HFFc6 (cell line): ENCODE results near the gene ZNF789. TPM values are rescaled to one million over a fixed set of nuclear protein-coding genes. Genes with fewer than 3 reads are reported as not detected.

Experiments
- DNase-seq: peaks from one replicate; pipeline ENCODE4 v3.0.0-alpha.2; 2018
- H3K27ac Mint-ChIP-seq: 2 replicates; pipeline ENCODE4 v1.8.0; 2020; ENCODE audit warnings: mild to moderate bottlenecking, mixed read lengths
- H3K27me3 Mint-ChIP-seq: 2 replicates; pipeline ENCODE4 v1.8.0; 2021; ENCODE audit warnings: mild to moderate bottlenecking, moderate library complexity, mixed read lengths; ENCODE audit not compliant: insufficient read depth
- H3K36me3 Mint-ChIP-seq: 2 replicates; pipeline ENCODE4 v1.8.0; 2021; ENCODE audit warnings: low read depth, mixed read lengths
- H3K4me1 Mint-ChIP-seq: 2 replicates; pipeline ENCODE4 v1.8.0; 2020; ENCODE audit warnings: low read depth, mixed read lengths
- H3K4me3 Mint-ChIP-seq: 2 replicates; pipeline ENCODE4 v1.8.0; 2020; ENCODE audit warnings: mild to moderate bottlenecking, moderate library complexity, mixed read lengths
- H3K9me3 Mint-ChIP-seq: 2 replicates; pipeline ENCODE4 v1.8.0; 2020; ENCODE audit warnings: mild to moderate bottlenecking, mixed read lengths
- total RNA-seq, 6 experiments: library from RNA; stranded (reverse); fragmentation: NEBNext Ultra II Directional; extraction: Animal tissue kit (Norgen Biotek cat#: 25700); gene quantifications; 2 replicates in 1 of 6; 3 replicates in 5 of 6; pipeline ENCODE4 v1.2.3, GENCODE V29; 2021
- TF ChIP-seq, protein P1 (sequence below): fragments of 200-600 bp; sonication (generic); IDR thresholded peaks from 2 replicates; pipeline ENCODE4 v1.5.0; 2021; ENCODE audit warnings: antibody characterized with exemption, mild to moderate bottlenecking

The ZNF789 gene
- total RNA-seq, 6 experiments from 2014 or later: 5.2 to 6.4 (median 5.6) TPM

DNA sequence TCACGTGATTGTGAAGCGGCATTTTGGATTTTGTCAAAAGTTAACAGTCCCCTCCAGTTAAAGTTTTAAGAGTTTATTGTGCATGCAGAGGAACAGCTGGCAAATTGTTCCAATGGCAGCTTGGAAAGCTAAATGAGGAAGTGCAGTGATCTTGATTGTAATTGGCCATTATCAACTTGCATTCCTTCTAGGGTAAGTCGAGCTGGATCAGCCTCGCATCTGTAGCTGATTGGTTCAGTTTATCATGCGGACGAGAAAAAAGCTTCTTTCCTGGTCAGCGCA lies 566 bp downstream of the ZNF789 start:
- peak; percentile 70 for DNase-seq
- H3K36me3 Mint-ChIP-seq: peaks cover 12% of the 10 kb centered on the region
- H3K27ac Mint-ChIP-seq: peak overlapping the region; percentile 89
- peaks cover 10% of the 10 kb centered on the region for H3K27me3 Mint-ChIP-seq
- H3K4me1 Mint-ChIP-seq: peaks cover 26% of the 10 kb centered on the region
- H3K9me3 Mint-ChIP-seq: no peaks in the 10 kb centered on the region
- TF ChIP-seq, protein P1, sequence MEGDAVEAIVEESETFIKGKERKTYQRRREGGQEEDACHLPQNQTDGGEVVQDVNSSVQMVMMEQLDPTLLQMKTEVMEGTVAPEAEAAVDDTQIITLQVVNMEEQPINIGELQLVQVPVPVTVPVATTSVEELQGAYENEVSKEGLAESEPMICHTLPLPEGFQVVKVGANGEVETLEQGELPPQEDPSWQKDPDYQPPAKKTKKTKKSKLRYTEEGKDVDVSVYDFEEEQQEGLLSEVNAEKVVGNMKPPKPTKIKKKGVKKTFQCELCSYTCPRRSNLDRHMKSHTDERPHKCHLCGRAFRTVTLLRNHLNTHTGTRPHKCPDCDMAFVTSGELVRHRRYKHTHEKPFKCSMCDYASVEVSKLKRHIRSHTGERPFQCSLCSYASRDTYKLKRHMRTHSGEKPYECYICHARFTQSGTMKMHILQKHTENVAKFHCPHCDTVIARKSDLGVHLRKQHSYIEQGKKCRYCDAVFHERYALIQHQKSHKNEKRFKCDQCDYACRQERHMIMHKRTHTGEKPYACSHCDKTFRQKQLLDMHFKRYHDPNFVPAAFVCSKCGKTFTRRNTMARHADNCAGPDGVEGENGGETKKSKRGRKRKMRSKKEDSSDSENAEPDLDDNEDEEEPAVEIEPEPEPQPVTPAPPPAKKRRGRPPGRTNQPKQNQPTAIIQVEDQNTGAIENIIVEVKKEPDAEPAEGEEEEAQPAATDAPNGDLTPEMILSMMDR: no peak
- peak overlapping the region; percentile 94 for H3K4me3 Mint-ChIP-seq

DNA sequence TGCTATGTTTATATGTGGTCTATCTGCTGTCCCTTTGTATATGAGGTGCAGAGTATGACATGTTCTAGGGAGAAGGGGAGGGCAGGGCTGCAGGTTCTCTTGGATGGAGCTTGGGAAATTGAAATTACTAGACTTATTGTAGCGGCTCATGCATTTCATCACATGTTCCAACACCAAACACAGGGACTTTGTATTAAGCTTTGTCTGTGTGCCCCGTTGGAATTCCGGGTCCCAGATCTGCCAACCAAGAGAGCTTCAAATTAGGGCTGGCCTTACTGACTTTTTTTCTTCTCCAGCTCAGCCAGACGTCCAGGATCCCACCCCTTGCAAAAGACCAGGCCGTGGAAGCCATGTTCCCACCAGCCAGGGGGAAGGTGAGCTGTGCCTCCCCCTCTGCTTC lies 3.4 kb downstream of the ZNF789 start:
- TF ChIP-seq, protein P1: no peak
- Mint-ChIP-seq H3K27me3 (no peaks in the 10 kb centered on the region; the same call in 1 of the 2 replicates), H3K27ac (no peak overlapping the region), H3K4me1 (peaks cover 29% of the 10 kb centered on the region), H3K4me3 (no peak overlapping the region), H3K9me3 (no peaks in the 10 kb centered on the region), H3K36me3 (peaks cover 12% of the 10 kb centered on the region)
- no peak for DNase-seq

DNA sequence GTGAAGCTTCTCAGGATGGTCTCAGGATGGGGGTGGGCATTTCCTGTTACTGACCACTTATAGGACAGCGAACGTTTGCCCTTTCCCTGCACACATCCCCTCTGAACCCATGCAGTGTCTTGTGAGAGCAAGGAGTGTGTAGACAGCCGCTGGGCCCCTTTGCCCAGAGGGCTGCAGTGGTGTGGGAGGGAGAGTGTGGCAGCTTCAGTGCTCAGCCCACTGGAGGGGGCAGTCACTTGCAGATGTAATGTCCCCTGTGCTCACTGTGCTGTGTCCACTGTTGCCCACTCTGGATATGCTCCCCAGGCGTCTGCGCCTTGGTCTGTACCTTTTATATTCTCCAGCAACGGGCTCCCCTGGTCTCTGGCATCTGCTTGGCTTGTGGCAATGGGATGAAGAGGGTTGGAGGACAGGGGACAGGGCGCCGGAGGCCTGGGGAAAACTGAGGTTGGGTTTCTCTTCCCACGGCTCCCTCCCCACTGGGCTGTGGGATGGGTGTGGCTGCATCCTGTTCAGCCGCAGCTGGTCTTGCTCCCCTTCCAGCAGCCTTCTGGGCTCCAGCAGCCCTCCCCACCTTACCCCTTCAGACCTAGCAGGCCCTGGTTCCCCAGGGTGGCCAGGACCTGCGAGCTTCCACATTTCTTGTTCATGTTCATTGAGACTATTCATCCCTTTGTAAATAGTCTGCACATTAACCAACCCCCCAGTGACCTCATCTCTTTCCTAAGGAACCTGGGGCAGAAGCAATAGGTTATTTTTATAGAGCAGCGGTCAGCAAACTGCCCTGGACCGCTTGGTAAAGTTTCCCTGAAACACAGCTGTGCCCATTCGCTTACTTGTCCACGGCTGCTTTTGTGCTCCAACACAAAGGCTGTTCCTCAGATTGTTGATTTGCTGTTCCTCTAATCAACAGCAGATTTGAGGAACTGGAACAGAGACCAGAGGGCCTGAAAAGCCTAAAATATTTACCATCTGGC lies 6.1 kb downstream of the ZNF789 start:
- H3K36me3 Mint-ChIP-seq: peaks cover 6% of the 10 kb centered on the region
- H3K27me3 Mint-ChIP-seq: no peaks in the 10 kb centered on the region; the same call in 1 of the 2 replicates
- H3K4me3 Mint-ChIP-seq: no peak overlapping the region; the same call in 1 of the 2 replicates
- peaks cover 18% of the 10 kb centered on the region; the same call in 1 of the 2 replicates for H3K4me1 Mint-ChIP-seq
- TF ChIP-seq, protein P1: no peak
- peak; percentile 24 for DNase-seq
- H3K27ac Mint-ChIP-seq: peak overlapping the region; percentile 57; the same call in 1 of the 2 replicates
- H3K9me3 Mint-ChIP-seq: no peaks in the 10 kb centered on the region

DNA sequence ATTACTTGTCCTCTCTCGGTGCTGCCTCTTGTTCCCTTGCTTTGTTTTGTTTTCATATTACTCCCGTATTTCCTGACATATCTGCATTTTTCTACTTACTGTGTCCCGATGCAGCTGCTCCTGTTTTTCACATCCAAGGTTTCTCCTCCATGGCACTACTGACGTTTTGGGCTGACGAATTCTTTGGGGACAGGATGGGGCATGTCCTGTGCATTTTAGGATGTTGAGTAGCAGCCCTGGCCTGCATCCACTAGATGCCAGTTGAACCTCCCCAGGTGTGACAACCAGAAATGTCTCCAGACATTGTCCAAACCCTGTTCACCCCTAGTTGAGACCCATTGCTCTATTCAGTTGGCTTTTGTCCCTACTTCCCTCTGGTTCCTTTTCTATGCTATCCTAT lies 12.4 kb downstream of the ZNF789 start:
- no peak for DNase-seq
- H3K4me3 Mint-ChIP-seq: no peak overlapping the region
- H3K27me3 Mint-ChIP-seq: no peaks in the 10 kb centered on the region
- H3K4me1 Mint-ChIP-seq: no peaks in the 10 kb centered on the region
- H3K36me3 Mint-ChIP-seq: peaks cover 41% of the 10 kb centered on the region
- TF ChIP-seq, protein P1: no peak
- H3K9me3 Mint-ChIP-seq: no peaks in the 10 kb centered on the region
- no peak overlapping the region; the same call in 1 of the 2 replicates for H3K27ac Mint-ChIP-seq

DNA sequence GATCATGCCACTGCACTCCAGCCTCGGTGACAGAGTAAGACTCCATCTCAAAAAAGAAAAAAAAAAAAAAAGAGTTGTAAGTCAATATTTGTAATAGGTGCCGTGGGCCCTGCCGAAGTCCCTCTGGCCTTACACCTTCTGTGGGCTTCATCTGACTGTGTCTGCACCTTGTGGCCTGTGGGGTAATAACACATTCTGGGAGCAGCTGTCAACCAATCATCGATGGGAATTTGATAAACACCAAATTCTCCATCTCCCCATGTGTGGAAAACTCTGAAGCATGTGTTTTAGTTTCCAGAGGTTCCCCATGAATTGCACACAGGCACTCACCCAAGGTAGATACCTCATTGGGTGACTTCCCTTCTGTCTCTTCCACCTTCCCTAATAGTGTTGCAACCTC lies 16.5 kb downstream of the ZNF789 start:
- TF ChIP-seq, protein P1: no peak
- Mint-ChIP-seq H3K27ac (no peak overlapping the region), H3K4me1 (no peaks in the 10 kb centered on the region), H3K4me3 (no peak overlapping the region), H3K36me3 (peaks cover 65% of the 10 kb centered on the region), H3K27me3 (no peaks in the 10 kb centered on the region), H3K9me3 (peaks cover 21% of the 10 kb centered on the region)
- DNase-seq: no peak
